Stimulated activated CD4-positive, alpha-beta T cell treated with anti-CD3 and anti-CD28 coated beads, Interleukin-15, amount 100 ng/mL, for 1 hour (primary cell): Measurements from ENCODE around the gene ANO2.

ENCODE experiments used
- DNase-seq, 2 donors: peaks; one replicate each; pipeline ENCODE4 v3.0.0-alpha.2; 2020; ENCODE audit warnings: low read depth in 1 of 2, low spot score in 1 of 2

The ANO2 gene

DNA sequence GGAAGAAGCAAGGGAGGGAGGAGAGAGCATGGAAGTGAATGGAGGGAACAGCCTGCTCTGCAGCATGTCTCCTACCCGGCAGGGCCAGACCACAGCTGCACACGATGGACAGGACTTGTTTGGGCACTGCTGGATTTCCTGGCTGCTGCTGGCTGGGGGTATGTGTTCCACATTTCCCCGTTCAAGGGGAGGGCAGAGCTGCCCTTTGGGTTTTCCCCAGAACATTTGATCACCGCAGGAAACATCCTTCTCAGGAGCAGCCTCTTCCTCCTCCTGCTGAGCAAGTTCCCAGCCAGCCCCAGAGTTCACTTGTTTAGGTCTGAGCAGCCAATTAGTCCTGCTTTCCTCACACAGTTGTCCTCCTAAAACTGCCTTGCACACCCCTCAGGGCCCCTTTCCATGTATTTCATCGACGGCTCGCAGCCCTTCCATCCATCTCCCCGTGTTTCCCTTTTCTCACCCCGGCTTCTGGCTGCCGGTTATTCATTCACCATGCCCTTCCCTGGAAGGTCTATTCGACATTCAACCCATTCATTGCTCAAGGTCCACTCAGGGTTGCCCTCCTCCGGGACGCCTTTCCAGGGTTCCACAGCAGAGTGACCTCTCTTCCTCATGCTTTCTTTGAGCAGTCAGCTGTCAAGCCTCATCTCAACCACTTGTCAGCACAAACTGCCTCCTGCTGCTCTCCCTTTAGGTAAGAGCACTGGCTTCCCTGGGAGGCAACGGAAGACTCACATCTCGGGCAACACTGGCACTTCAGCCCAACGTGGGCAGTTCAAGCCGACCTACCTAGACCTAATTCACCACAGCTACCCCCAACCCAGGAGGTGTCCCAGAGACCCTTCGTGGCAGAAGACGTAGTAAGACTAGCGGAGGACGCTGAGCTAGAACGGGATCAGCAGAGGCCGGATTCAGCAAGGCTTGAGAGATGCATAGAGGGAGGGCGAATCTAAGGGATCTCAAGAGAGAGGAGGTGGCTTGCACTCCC lies 20.1 kb upstream of the ANO2 start:
- no peak for DNase-seq

DNA sequence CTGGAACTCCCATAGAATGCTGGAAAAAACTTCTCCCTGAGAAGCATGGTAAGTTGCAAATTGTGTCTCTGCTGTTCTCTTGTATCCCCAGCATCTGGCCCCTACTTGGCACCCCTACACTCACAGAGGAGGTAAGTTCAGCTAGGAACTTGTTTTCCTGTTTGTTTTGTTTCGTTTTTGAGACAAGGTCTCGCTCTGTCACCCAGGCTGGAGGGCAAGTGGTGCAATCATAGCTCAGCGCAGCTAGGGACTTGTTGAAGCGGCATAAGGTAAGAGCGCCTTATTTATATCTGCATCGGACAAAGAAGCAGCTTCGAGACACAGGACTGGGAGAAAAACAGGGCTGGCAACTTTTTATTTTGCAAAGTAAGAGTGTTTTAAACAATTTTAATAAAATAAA lies 18.5 kb upstream of the ANO2 start:
- no peak for DNase-seq

DNA sequence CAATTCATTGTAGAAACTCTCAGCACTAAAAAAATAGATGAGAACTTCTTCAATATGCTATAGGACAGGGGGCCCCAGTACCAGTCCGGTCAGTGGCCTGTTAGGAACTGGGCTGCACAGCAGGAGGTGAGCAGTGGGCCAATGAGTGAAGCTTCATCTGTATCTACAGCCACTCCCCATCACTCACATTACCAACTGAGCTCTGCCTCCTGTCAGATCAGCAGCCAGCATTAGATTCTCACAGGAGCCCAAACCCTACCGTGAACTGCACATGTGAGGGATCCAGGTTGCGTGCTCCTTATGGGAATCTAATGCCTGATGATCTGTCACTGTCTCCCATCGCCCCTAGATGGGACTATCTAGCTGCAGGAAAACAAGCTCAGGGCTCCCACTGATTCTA lies 15.7 kb upstream of the ANO2 start:
- no peak for DNase-seq

DNA sequence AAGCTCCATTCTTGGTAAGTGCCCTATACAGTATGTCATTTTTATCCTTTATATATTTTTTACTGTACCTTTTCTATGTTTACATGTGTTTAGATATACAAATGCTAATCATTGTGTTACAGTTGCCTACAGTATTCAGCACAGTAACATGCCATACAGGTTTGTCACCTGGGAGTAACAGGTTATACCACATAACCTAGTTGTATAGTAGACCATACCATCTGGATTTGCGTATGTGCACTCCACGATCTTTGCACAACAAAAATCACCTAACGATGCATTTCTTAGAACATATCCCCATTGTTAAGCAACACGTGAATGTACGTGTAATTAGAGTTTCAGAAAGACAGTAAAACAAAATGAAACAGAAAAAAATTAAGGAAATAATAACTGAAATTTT lies 11.9 kb upstream of the ANO2 start:
- no peak for DNase-seq

DNA sequence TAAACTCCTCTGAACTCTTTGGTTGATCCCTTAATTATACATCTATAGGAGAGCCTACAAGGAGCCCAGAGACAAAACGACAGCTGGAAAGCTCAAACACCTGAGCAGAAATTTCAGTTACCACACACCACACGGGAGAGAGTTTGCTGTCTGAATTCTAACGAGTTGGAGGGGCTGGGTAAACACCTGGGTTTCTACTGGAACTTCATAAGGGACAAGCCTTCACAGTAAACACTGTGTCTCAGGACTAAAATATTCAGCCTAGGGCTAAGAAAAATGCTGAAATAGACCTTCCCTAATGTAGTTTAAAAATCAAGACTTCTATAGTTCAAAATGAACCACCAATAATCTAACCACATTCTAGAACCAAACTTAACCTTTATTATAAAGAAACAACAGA lies 9.6 kb upstream of the ANO2 start:
- no peak for DNase-seq

DNA sequence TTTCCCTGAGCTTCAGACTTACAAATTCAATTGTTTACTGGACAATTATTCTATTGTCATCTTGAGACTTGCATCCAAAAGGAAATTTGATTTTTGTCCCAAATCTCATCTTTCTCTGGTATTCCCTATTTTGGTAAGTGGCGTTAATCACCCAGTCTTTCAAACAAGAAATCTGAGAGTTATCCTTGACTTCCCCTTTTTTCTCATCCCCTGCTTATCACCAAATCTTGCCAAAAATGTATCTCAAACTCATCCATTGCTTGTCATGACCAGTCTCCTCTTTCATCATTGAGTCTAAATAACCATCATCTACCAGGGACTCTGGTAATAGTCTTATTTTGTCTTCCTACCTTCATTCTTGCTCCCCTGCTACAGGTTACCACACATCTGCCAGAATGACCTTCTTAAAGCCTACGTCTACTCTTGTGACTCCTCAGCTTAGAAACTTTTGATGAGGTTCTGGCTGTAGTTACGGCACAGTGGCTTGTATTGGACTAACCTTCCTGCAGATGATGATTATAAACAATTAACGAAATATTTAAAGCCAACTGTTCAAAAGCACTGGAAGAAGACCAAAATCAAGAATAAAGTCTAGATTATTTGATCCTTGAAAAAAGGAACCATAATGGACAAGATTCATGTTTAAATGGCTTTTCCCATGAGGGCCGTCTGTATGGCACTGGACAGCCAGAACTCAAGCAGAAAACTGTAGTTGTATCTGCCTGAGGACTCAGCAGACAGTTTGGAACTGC lies 9.0 kb upstream of the ANO2 start:
- no peak for DNase-seq

DNA sequence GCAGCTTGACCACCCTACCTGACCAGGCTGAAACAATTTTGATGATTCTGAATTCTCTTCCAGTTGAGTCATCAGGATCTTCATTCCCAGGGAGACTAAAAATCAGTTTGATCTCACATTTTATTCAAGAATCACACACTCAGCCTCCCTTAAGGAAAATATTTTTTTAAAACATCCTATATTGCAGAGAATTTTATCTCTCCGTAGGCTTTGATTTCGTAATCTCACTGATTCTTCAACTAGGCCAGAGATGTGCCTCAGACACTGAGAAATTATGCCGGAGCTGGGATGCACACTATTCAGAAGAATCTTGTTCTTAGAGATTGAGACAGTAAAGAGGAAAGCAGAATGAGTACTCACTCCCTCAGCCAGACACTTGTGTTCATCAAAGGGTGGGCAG lies 7.0 kb upstream of the ANO2 start:
- no peak for DNase-seq

DNA sequence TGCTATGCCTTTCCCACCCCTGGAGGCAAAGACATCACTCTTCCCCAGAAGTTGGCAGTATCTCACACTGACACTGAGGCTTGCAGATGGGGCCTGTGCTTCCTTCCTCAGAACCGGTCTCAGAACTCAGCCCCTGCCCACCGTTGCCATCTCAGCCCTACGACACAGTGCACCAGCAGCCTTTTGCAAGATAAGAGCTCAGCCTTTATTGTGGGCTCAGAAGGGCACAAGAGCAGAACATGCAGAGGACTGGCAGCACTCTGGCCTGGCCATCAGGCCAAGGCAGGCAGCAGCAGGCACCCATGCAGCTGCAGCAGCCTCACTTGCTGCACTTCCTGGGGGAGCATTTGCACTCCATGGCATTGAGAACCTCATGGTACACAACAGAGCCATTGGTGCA lies 3.6 kb upstream of the ANO2 start:
- no peak for DNase-seq

DNA sequence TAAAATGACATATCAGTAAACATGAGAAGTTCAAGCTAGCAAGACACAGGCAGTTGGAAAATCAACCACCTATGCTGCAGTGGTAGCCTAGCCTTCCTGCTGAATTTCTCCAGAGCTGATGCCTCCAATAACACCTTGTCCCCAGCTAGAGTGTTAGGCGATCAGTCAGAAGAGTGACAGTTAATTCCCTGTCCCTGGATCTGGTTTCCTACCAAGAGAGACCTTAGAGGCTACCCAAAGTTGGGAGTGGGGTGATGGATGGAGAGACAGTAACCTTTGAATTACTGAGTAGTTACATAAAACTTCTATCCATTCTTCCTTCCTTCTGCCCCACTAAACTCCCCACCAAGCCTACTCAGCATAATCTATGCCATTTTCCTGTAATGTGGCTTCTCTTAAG lies 1.9 kb upstream of the ANO2 start:
- DNase-seq = no peak

DNA sequence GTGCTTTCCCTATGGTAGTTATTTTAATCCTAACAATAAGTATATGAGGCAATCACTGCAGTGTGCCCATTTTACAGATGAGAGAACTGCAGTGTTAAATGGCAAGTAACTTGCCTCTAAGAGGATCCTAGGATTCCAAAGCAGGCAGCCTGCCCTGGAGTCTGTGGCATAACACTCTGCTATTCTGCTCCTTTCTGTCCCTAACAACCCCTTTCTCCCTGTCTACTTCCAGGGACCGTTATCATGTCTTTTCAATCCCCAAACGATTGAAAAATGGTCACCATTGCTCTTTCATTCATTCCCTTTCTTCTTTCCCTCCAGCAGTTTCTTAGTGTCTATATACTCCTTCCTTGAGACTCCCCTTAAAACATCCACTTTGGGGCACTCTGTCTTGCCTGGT lies 1.3 kb upstream of the ANO2 start:
- no peak for DNase-seq

DNA sequence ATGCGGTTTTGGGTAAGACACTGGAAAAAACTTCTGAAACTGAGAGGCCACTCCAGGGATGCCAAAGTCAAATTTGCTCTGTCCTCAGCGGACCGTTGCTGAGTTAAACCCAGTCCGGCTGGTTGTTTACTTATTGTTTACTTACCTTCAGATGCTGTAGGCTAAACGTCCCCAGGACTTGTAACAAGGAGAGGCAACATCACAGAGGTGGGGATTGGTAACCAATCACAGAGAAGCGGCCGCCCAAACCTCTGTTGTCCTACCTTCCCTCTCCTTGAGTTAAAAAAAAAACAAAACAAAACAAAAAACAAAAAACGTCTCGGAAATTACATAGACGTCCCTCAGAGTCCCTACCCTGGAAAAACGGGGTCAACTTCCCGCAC lies 380 bp downstream of the ANO2 start:
- no peak for DNase-seq

DNA sequence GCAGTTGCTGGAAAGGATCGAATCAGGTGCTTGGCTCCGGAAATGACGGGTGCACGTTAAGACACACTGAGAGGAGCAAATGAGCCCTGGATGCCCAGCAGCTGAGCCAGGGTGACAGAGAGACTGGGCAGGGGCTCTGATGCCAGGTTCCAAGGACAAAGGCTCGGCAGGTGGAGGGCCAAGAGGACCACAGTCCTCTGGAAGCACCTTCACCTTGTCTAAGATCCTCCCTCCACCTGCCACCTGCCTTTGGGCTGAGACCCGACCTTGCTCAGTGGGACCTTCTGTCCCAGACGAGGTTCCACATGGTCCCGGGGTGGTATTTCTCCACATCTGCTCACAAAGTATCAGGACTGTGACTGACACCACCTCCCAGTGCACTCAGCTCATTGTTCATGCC lies 1.0 kb downstream of the ANO2 start:
- no peak for DNase-seq

DNA sequence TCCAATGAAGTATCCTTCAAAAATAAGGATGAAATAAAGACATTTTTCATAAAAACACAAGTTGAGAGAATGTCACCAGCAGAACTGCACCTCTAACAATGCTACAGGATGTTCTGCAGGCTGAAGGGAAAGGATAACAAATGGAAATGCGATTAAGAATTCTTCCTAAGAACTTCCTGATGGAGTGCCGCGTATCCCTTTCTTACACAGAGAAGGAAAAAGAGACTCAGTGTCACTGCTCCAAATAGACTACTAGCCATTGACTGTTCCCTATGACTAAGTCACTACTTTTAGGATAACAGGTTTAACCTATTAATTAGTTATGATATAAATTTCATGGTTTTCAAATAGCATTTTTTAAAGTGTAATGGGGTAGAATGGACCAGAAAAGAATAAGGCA lies 3.2 kb downstream of the ANO2 start:
- no peak for DNase-seq

DNA sequence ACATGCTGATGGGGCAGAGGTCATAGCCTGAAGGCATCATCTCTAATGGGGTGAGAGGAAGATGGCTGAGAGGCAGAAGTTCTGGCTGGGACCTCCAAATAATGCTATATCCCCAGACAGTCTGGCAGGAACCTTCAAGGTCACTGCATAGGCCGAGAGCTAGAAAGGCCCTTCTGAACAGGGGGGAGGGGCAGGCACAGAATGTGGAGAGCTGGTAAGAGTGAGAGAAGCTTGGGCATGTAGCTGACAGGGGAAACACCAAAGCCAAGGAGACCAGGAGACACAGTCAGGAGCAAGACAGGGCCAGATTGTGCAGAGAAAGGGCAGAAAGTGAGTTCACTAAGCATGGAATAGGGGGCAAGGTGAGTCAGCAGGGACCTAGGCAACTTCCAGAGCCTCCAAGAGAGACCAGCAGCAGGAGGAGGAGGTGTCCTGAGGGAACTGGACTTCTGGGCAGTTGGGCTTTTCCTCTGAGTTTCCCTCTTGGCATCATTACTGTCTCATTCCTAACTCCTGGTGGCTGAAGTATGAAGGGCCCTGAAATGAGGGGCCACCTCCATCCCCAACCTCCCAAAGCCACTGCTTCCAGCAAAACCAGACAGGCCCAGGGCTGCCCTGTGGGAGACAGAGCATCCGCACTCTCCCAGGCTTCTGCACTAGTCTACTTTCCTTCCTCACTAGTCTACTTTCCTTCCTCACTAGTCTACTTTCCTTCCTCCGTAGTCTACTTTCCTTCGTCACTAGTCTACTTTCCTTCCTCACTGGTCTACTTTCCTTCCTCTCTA lies 17.1 kb downstream of the ANO2 start:
- DNase-seq = no peak

DNA sequence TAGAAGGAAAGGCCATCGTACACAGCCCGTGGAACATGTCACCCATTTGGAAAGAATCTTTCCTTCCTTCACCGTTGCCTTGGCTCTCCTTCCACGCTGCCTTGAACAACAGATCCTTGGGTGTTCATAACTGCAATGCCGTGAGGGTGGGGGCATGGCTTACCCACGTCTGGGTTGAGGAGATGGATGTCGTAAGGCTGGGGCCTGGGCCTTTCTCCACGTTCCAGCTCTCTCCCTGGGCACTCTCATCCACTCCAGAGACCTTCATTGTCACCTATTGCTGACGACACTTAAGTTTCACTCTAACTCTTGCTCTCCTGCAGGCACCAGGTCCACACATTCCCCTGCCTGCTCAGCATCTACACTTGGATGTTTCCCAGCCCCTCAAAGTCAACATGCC lies 19.4 kb downstream of the ANO2 start:
- DNase-seq = no peak

DNA sequence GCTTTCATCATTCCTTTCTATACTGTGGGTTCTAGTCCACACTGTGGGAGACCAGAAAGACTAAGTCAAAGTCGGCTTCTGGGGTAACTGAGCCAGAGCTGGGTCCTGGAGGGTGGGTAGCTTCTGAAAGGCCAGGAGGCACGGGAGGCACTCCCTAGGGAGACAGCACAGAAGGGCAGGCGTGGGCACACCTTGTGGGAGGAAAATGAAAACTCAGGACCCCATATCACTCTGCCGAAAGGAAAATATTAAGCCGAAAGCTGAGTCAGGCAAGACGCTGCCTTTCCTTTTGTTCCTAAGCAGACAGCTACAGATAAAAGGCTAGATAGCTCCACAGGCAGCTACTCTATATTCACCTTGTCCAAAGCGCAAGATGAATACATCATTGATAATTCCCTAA lies 20.7 kb downstream of the ANO2 start:
- no peak for DNase-seq

DNA sequence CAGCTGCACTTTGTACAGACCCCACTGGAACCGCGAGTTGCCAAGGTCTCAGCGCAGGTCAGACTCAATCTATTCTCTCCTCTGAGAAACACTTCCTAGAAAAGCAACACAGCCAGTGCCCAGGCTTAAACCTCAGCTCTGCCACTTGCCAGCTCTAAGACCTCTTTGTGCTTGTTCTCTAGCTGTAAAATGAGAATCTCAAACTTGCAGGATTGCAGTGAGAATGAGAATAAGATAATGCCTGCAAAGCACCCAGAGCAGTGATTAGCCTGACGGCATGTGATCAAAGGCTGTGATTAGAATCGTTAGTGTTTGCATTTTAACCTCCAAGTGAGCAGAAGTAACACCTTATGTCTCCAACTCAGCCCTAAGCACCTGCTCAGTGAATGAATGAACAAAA lies 21.3 kb downstream of the ANO2 start:
- DNase-seq = no peak

DNA sequence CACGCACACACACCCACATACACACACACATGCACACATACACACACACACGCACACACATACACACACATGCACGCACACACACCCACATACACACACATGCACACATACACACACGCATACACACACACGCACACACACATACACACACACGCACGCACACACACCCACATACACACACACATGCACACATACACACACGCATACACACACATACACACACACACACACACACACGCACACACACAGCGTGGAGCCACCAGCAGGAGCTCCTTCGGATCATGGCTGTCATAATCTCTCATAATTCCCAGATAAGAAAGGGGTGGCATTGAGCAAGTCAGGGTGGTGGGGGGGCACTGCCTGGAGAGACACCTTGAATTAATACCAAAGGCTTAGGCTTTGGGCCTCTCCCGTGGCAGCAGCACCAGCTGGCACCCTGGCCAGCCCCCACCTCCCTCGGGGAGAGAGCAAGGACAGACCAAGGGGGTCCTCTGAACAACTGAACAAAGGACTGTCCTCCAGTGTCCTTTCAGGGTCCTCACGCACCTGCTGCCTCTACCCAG lies 21.9 kb downstream of the ANO2 start:
- no peak for DNase-seq

DNA sequence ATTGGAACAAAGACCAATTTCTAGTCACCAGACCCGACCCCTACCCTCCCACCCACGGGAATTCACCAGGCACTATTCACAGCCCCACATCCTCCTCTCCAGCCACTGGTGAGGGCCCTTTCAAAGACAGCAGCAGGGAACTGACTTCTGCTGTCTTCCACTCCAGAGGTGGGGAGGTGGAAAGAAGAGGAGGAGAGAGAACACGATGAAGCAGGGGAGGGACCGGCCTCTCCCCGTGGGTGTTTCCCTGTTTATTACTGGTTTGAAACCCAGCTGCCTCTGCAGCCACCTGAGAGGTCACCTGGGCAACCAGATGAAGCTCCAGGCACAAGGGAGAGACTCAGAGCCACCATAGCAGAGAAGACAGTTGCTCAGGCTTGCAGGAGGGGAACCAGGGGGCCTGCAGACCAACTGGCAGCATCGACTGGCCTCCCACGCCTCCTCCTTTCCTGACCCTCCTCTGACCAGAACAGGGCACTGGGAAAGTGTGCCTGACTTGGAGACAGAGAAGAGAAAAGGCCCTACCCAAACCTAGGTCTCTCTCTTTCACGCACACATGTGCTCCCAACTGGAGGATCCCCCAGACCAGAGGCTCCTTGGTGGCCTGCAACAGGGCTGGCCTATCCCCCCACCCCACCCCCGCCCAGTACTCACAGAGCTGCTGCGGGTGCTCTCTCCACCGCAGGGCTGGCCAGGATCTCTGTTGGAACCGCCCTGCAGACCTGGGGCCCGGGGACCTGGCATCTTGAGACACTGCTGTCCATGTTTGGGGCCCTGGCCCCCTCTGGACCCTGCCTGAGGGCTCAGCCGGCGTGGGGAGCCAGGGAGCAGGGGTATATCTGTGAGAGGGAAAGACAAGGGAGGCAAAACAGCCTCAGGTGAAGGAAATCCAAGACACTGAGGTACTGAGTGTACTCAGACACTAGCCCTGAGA lies 22.8 kb downstream of the ANO2 start:
- DNase-seq = no peak
